HepG2 (cell line): ENCODE measurements around the gene SEMA3E.

Source experiments
- CHD2 ChIP-seq: IDR thresholded peaks from 2 replicates; pipeline ENCODE4 v1.6.1; 2011; ENCODE audit warnings: low read depth, low read length, improper control_type of control experiment
- HMGXB4 ChIP-seq, 2 experiments: sonication (generic) in 1 of 2; formaldehyde crosslinking in 1 of 2; IDR thresholded peaks; 2 replicates each; pipeline versions ENCODE4 v1.4.0 to v1.6.1; 2018 to 2020; ENCODE audit warnings: missing genetic modification reagents in 2 of 2, borderline replicate concordance in 1 of 2, low read depth in 1 of 2, mild to moderate bottlenecking in 1 of 2, missing biosample characterization in 1 of 2
- MTF1 ChIP-seq: sonication (generic); formaldehyde crosslinking; IDR thresholded peaks from 2 replicates; pipeline ENCODE4 v1.5.0; 2020; ENCODE audit warnings: missing genetic modification reagents
- ZFP91 ChIP-seq: sonication (generic); formaldehyde crosslinking; IDR thresholded peaks from 2 replicates; pipeline ENCODE4 v1.9.0; 2022; ENCODE audit warnings: missing genetic modification reagents, mild to moderate bottlenecking, borderline replicate concordance

- TF ChIP-seq CHD2, result no peak
- no peak for TF ChIP-seq ZFP91 (CRISPR knock-in tag)
- no peak for TF ChIP-seq MTF1
- TF ChIP-seq HMGXB4 (CRISPR knock-in tag; IDR thresholded peaks at IDR 0.05; ENCODE audit: borderline replicate concordance in 1 of 2, low read depth in 1 of 2), result no peak
Measured at GRCh38 chr7:83339907-83340306, 309.0 kb downstream of the SEMA3E start.
